ENCODE results near the gene CEP135. TPM values are rescaled to one million over a fixed set of nuclear protein-coding genes. Genes with fewer than 3 reads are reported as not detected.

The CEP135 gene
- total RNA-seq, 1 donor from 2014 or later = 3.7 TPM

GRCh38 chr4:55979562-55979961 lies 30.8 kb downstream of the CEP135 start:
- no peak for DNase-seq (ENCODE audit: low read depth)
- TF ChIP-seq CTCF (IDR thresholded peaks at IDR 0.05; ENCODE audit: insufficient read depth, low read length, severe bottlenecking) = no peak
- FAIRE-seq = no peak
- Histone ChIP-seq H3K36me3 (ENCODE audit: control insufficient read depth, insufficient read depth, low read length) (no peaks in the 10 kb centered on the region), H3K27me3 (ENCODE audit: control insufficient read depth, insufficient read depth, low read length) (no peaks in the 10 kb centered on the region), H3K4me3 (ENCODE audit: low read depth, low read length) (no peak overlapping the region)

- no peak for FAIRE-seq
- no peak overlapping the region for H3K4me3 ChIP-seq (ENCODE audit: low read depth, low read length)
- no peak for DNase-seq (ENCODE audit: low read depth)
- TF ChIP-seq CTCF (IDR thresholded peaks at IDR 0.05; ENCODE audit: insufficient read depth, low read length, severe bottlenecking) = no peak
- H3K36me3 ChIP-seq (ENCODE audit: control insufficient read depth, insufficient read depth, low read length) = no peaks in the 10 kb centered on the region
- H3K27me3 ChIP-seq (ENCODE audit: control insufficient read depth, insufficient read depth, low read length) = no peaks in the 10 kb centered on the region
These were observed 32.0 kb downstream of the CEP135 start for GRCh38 chr4:55980725-55981124.

- H3K27me3 ChIP-seq (ENCODE audit: control insufficient read depth, insufficient read depth, low read length) = no peaks in the 10 kb centered on the region
- H3K4me3 ChIP-seq (ENCODE audit: low read depth, low read length) = no peak overlapping the region
- FAIRE-seq (no peak), DNase-seq (ENCODE audit: low read depth) (no peak)
- H3K36me3 ChIP-seq (ENCODE audit: control insufficient read depth, insufficient read depth, low read length) = no peaks in the 10 kb centered on the region
- TF ChIP-seq CTCF (IDR thresholded peaks at IDR 0.05; ENCODE audit: insufficient read depth, low read length, severe bottlenecking) = no peak
These were observed 34.2 kb downstream of the CEP135 start for GRCh38 chr4:55982976-55983375.

GRCh38 chr4:55989766-55990165 lies 41.0 kb downstream of the CEP135 start:
- no peaks in the 10 kb centered on the region for H3K36me3 ChIP-seq (ENCODE audit: control insufficient read depth, insufficient read depth, low read length)
- TF ChIP-seq CTCF (IDR thresholded peaks at IDR 0.05; ENCODE audit: insufficient read depth, low read length, severe bottlenecking) = no peak
- DNase-seq (ENCODE audit: low read depth) (no peak), FAIRE-seq (no peak)
- no peak overlapping the region for H3K4me3 ChIP-seq (ENCODE audit: low read depth, low read length)
- H3K27me3 ChIP-seq (ENCODE audit: control insufficient read depth, insufficient read depth, low read length) = no peaks in the 10 kb centered on the region

GRCh38 chr4:55993994-55994663 lies 45.4 kb downstream of the CEP135 start:
- Histone ChIP-seq H3K36me3 (ENCODE audit: control insufficient read depth, insufficient read depth, low read length) (no peaks in the 10 kb centered on the region), H3K4me3 (ENCODE audit: low read depth, low read length) (no peak overlapping the region), H3K27me3 (ENCODE audit: control insufficient read depth, insufficient read depth, low read length) (no peaks in the 10 kb centered on the region)
- no peak for FAIRE-seq
- TF ChIP-seq CTCF (IDR thresholded peaks at IDR 0.05; ENCODE audit: insufficient read depth, low read length, severe bottlenecking) = no peak
- DNase-seq (ENCODE audit: low read depth) = no peak

GRCh38 chr4:55996646-55997045 lies 47.9 kb downstream of the CEP135 start:
- no peaks in the 10 kb centered on the region for H3K27me3 ChIP-seq (ENCODE audit: control insufficient read depth, insufficient read depth, low read length)
- DNase-seq (ENCODE audit: low read depth) = no peak
- no peak overlapping the region for H3K4me3 ChIP-seq (ENCODE audit: low read depth, low read length)
- TF ChIP-seq CTCF (IDR thresholded peaks at IDR 0.05; ENCODE audit: insufficient read depth, low read length, severe bottlenecking) = no peak
- no peaks in the 10 kb centered on the region for H3K36me3 ChIP-seq (ENCODE audit: control insufficient read depth, insufficient read depth, low read length)
- FAIRE-seq = no peak

All from bronchial epithelial cell (primary cell).